PC-9 (cell line): ENCODE data around the gene ZNF283.

Experiments used
- EZH2 ChIP-seq: fragments of 200-600 bp; sonication (generic); IDR thresholded peaks from 2 replicates; pipeline ENCODE4 v1.8.0; 2017; ENCODE audit warnings: antibody characterized with exemption, low read depth
- TF ChIP-seq, protein P1 (sequence below): fragments of 200-600 bp; sonication (generic); conservative IDR thresholded peaks from 2 replicates; pipeline ENCODE4 v1.6.1; 2017; ENCODE audit warnings: mixed run types, antibody characterized with exemption, mild to moderate bottlenecking, moderate library complexity

- no peak for TF ChIP-seq EZH2
- TF ChIP-seq, protein P1, sequence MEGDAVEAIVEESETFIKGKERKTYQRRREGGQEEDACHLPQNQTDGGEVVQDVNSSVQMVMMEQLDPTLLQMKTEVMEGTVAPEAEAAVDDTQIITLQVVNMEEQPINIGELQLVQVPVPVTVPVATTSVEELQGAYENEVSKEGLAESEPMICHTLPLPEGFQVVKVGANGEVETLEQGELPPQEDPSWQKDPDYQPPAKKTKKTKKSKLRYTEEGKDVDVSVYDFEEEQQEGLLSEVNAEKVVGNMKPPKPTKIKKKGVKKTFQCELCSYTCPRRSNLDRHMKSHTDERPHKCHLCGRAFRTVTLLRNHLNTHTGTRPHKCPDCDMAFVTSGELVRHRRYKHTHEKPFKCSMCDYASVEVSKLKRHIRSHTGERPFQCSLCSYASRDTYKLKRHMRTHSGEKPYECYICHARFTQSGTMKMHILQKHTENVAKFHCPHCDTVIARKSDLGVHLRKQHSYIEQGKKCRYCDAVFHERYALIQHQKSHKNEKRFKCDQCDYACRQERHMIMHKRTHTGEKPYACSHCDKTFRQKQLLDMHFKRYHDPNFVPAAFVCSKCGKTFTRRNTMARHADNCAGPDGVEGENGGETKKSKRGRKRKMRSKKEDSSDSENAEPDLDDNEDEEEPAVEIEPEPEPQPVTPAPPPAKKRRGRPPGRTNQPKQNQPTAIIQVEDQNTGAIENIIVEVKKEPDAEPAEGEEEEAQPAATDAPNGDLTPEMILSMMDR, result no peak
Measured at GRCh38 chr19:43807651-43808050, 19.5 kb upstream of the ZNF283 start.
